T-helper 1 cell treated with Interleukin-12 subunit alpha and Interleukin-12 subunit beta and Interleukin-4 antibody, amounts not matched to agents 30 ng/mL and 1 ng/mL, for 36 hours (primary cell): ENCODE results near the gene CTDSP1. TPM values are rescaled to one million over a fixed set of nuclear protein-coding genes. Genes with fewer than 3 reads are reported as not detected.

ENCODE experiments used
- intact Hi-C: fragments of 100-400 bp; cut with micrococcal nuclease; formaldehyde crosslinking; loops from one replicate; pipeline ENCODE4 v1.15.1; 2024
- total RNA-seq: library from RNA; stranded (reverse); gene quantifications from 2 replicates; pipeline ENCODE4 v1.2.3, GENCODE V29; 2022

The CTDSP1 gene
- total RNA-seq, 1 donor from 2014 or later, result 145 TPM

DNA sequence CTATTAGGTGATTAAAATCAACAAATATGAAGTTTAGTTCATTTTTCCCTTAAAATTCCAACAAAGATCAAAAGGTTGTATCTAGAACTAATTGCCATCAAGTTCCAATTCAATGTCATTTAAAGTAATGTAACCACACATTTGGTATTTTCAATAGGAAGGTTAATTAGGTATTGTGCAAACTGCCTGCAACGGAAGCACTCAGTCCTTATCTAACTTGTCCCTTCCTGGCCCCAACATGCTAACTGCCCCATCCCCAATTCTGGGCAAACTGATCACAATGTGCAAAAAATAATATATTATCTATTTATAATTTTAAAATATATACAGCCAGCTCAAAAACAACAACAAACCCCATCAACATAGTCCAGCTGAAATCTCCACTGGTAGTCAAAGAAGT lies 52.4 kb downstream of the CTDSP1 start:
- intact Hi-C loops, result no loop called here

Other genes starting within 250 kb of the CTDSP1 start
- gene CXCR1, start 232.9 kb upstream of the CTDSP1 start, total RNA-seq, result 0.54 and 0.76 TPM in 2 replicates
- 687 and 710 TPM in 2 replicates for gene ARPC2, start 182.7 kb upstream of the CTDSP1 start, total RNA-seq
- 1.5 and 1.8 TPM in 2 replicates for gene GPBAR1, start 138.9 kb upstream of the CTDSP1 start, total RNA-seq
- gene AAMP, start 129.7 kb upstream of the CTDSP1 start, total RNA-seq, result 62.0 and 64.1 TPM in 2 replicates
- gene PNKD, start 129.3 kb upstream of the CTDSP1 start, total RNA-seq, result 26.9 and 28.8 TPM in 2 replicates
- gene TMBIM1, start 107.4 kb upstream of the CTDSP1 start, total RNA-seq, result 75.4 and 76.0 TPM in 2 replicates
- not detected in 2 replicates for gene CATIP, start 43.0 kb upstream of the CTDSP1 start, total RNA-seq
- gene SLC11A1, start 17.6 kb upstream of the CTDSP1 start, total RNA-seq, result 0.32 and 0.34 TPM in 2 replicates
- 0.27 TPM in 1 of 2 replicates, not detected in the other for gene VIL1, start 19.3 kb downstream of the CTDSP1 start, total RNA-seq
- gene USP37, start 168.5 kb downstream of the CTDSP1 start, total RNA-seq, result 30.3 and 32.8 TPM in 2 replicates
- gene CNOT9, start 169.0 kb downstream of the CTDSP1 start, total RNA-seq, result 105 and 109 TPM in 2 replicates
- 0.49 and 0.64 TPM in 2 replicates for gene PLCD4, start 208.0 kb downstream of the CTDSP1 start, total RNA-seq